HG03442 (cell line): ENCODE measurements around the gene CBLN4.

ENCODE experiments used
- ATAC-seq: cut with Tn5 transposase; IDR thresholded peaks from one replicate; pipeline ENCODE4 v1.9.1; 2021; ENCODE audit warnings: mild to moderate bottlenecking, moderate library complexity; ENCODE audit not compliant: unreplicated experiment

Gene CBLN4

DNA sequence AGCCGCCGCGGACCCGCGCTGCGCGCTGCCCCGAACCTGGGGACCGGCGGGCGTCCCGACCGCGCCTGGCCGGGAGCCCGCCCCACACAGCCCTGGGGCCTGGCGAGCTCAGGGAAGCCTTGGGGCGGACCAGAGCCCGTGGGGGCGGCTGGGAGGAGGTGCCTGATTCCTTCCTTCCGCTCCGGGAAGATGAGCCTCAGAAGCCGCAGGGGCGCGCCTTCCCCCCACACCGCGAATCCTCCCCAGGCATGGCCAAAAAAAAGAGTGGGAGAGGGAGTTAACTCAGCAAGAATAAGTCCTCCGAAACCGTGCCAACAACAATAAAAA is at the start of gene CBLN4:
Gene CBLN4, minus strand, starts transcription at position 131 of the 327 bp plus-strand sequence. CDS start 1,348 bp downstream, outside the sequence.
- no peak for ATAC-seq

DNA sequence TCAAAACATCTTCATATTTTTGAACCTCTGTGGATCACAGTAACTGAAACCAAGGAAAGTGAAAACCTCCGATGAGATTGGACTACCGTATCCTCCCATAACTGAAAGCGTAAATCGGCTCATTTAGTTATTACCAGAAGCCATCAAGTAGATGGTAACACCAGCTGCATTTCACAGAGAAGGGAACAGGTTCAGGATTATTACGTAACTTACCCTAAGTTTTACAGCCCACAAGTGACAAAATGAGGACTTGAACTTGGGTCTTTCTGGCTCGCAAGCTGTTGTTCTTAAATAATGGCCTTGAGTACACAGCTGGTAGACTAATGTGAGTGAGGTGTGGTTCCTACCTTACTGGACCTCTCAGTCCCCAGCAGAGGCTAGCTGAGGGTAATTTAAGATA is 37.9 kb upstream of the CBLN4 start:
- no peak for ATAC-seq

- no peak for ATAC-seq
These were observed 26.9 kb upstream of the CBLN4 start for GRCh38 chr20:56032251-56032650.

DNA sequence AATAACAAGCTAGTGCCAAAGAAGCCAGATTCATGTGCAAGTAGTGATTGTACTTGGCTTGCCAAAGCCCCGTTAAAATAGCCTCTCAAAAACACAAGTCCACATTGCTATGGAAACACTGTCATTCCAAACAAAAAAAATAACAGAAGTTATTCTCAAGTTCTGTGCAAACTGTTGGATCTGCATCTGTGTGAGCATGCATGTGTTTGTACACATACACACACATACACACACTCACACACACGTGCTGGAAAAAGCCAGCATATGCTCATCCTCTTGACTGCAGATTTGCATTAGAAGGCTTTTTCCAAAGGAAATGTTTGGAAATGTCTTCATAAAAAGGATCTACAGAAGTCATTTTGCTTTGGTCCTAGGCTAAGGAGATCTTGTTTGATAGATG is 13.4 kb upstream of the CBLN4 start:
- ATAC-seq = no peak

- ATAC-seq = no peak
These were observed 12.9 kb upstream of the CBLN4 start for GRCh38 chr20:56018194-56018593.

DNA sequence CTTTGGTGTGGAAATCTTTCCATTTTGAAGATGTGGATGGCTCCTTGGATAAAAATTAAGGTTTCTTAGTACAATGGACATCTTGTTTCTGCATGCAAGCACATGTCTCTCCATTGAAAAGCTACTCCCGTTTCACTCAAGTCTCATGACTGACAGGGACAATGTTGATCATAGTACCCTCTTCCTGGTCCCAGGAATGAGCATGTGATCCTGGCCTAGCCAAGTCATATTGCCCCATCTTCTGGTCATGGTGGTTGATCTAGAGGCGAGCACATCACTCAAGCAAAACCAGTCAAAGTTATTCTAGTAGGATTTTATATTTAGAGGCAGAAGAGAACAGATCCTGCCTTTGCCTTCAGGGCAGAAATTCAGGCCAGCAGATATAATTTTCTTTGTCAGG is 12.2 kb upstream of the CBLN4 start:
- no peak for ATAC-seq

DNA sequence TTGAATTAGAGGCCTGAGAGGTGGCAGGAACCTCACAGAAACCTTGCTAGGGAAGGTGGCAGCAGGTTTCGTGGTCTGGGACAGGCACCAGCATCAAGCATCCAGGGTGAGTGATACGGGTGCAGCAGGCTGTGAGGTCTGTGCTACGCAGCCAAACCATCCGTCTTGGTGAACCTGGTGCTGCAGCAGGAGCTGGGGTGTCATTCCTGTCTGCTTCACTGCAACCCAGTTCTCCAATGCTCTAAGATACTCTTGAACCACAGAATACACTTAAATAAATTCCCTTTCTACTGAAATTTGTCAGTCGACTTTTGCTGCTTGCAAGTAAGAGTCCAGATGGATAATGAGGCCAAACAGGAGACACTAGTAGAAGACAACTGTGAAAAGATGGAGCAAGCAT is 9.7 kb upstream of the CBLN4 start:
- ATAC-seq = no peak

- ATAC-seq = no peak
These were observed 8.8 kb upstream of the CBLN4 start for GRCh38 chr20:56014151-56014550.

GRCh38 chr20:56004611-56005388 is 519 bp downstream of the CBLN4 start:
- ATAC-seq = no peak

- no peak for ATAC-seq
These were observed 1.3 kb downstream of the CBLN4 start for GRCh38 chr20:56004007-56004406.

- ATAC-seq = no peak
These were observed 2.2 kb downstream of the CBLN4 start for GRCh38 chr20:56002908-56003800.

DNA sequence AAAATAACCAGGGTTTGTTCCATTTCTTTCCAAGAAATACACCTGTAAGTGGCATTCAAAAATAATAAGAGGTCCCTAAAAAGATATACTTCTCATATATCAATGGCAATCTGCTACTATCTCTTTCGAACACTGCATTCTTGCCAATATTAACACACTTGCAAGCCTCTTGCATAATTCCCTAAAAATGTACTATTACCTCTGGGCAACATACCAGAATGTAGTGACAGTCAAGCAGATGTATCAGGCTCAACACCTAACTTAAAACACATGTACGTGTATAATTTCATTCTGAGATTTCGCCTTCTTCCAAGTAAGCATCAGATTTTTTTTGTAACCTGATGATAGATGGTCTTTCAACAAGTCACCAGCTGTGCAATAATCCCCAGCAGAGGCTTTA is 3.4 kb downstream of the CBLN4 start:
- ATAC-seq = no peak

DNA sequence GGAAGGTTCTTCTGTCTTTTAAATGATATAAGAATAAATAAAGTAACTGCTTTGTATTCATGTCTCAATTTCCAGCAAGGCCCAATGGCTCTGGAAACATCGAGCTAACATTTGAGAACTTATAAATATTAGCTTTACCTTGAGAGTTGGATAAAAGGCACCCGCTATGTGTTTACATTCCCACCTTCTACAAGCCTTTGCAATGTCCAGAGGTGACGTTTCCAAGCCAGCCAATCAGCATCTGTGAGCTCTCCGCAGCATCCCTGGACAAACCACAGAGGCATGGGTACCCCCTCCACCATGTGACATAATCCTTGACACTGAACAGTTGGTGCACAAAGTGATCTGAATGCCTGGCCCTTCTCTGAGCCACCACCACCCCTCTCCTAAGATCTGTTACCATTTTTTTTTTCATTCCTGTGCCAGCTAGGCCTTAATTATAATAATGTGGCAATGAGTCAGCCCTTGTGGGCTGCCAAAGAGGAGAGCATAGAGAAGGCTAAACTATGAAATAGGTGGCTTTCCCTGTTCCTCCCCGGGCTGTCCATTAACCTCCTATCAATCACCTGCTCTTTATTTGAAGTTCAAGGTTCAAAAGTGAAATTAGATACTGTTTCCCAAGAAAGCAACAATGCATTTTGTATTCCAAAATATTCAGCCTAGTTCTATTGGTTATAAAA is 4.1 kb downstream of the CBLN4 start:
- no peak for ATAC-seq

DNA sequence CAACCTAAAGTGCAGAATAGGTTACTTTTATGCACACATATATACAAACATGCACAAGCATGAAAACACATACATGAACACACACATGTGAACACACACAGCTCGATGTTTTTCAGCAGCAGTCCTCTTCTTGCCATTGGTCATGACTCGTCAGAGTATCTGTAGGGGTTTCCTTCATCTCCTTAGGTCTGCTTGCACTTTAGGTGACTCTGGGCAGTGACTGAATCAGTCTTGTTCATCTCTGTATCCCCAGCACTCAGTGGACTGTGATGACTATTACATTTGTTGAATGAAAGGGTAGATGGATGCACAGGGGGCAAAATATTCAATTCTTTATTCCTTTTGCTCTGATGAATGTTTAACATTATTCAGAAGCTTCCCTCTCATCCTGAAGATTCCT is 26.8 kb downstream of the CBLN4 start:
- no peak for ATAC-seq

- ATAC-seq = no peak
These were observed 27.4 kb downstream of the CBLN4 start for GRCh38 chr20:55977690-55978459.

GRCh38 chr20:55974491-55975202 is 30.7 kb downstream of the CBLN4 start:
- ATAC-seq = no peak

- ATAC-seq = no peak
These were observed 40.5 kb downstream of the CBLN4 start for GRCh38 chr20:55964790-55965189.

- no peak for ATAC-seq
These were observed 43.7 kb downstream of the CBLN4 start for GRCh38 chr20:55961376-55962330.

DNA sequence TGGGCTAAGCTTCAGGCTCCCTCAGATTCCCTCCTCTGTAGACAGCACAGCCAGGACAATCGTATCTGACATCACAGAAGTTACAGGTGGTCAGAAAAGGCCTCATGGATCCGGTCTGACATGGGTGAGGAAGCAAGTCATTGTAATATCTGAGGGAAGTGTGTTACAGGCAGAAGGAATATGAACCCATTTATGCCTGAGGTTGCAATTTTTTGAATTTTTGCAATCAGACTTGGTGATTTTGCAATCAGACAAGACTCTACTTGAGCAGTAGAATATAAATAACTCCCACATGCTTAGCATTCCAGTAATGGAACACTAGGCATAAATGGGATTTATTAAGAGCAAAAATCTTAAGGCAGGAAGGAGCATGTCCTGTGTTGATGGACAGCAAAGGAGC is 52.1 kb downstream of the CBLN4 start:
- ATAC-seq = no peak
